ENCODE data around the gene B3GALT4. TPM values are rescaled to one million over a fixed set of nuclear protein-coding genes. Genes with fewer than 3 reads are reported as not detected.
A peak's percentile ranks its signal among the peaks of the same experiment; 100 is the strongest.

B3GALT4 gene
- total RNA-seq, 1 experiment from 2014 or later, result 4.0 TPM

DNA sequence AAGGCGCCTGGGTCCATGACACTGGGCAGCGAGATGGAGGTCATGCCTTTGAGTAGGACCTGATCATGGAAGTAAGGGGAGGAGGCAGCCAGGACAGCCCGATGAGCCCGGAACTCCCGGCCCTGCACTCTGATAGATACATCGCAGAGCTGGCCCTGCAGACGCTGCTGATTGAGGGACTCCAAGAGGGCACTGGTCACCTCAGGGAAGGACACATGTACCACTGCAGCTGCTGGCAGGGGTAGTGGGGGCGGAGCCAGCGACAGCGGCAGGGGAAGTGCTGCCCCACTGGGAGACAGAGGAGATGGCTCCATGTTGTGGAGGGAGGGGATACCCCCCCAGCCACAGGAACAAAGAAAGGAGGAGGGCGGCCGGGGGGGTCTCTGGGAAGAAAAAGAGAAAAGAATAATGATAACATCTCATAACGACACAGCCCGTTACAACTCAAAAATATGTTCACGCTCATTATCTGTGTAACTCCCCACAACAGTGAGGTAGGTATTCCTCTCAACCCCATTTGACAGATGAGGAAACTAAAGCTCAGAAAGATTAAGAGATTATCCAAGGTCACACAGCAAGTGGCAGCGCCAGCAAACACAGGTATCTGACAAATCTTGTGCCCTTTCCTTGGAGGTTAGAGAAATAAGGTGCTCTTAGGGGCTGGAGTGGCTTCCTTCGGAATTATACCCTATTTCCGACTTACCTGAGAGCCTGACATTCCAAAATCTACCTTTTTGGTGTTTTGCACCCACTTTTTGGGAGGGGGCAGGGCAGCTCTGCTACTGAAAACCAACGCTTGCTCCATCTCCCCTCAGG is 39.9 kb downstream of the B3GALT4 start:
- intact Hi-C loops (cut with micrococcal nuclease; ENCODE audit: unreplicated experiment), result loop anchor here (5.0 to 10.0 kb wide), 2 partner anchors 75 to 98 kb away; partner anchors contain the start of genes CUTA, KIFC1 and PHF1
- no peaks in the 10 kb centered on the region for H3K27me3 ChIP-seq (replicated peaks; ENCODE audit: insufficient read depth, low read depth, low read length, poor library complexity)
- BruUV-seq (replicated peaks), result no TSS peak
- no peaks in the 10 kb centered on the region for H3K9me3 ChIP-seq (ENCODE audit: low read depth, low read length, poor library complexity, severe bottlenecking)
- TF ChIP-seq EZH2 (IDR thresholded peaks at IDR 0.05; ENCODE audit: borderline replicate concordance, low read depth, low read length, poor library complexity, severe bottlenecking) (no peak), CTCF (conservative IDR thresholded peaks at IDR 0.05; ENCODE audit: low read depth, low read length) (no peak)
- ChIA-PET CTCF (interaction anchor here (0.6 to 1.6 kb wide), 3 partner anchors 17 to 155 kb away, joined by 3 to 22 read pairs (median 4); no protein-coding TSS in a partner anchor), POLR2A (ENCODE audit: low non-redundant PET) (interaction anchor here (0.7 to 1.4 kb wide), 2 partner anchors 9 to 17 kb away, joined by 4 to 7 read pairs; no protein-coding TSS in a partner anchor)
- H3K36me3 ChIP-seq (ENCODE audit: insufficient read depth, low read length, poor library complexity, severe bottlenecking), result peaks cover 35% of the 10 kb centered on the region
- no peak for DNase-seq (ENCODE audit: low spot score)
- peak overlapping the region; percentile 55 for H3K4me3 ChIP-seq (ENCODE audit: low read depth, low read length, poor library complexity, severe bottlenecking)
- peaks cover 40% of the 10 kb centered on the region for H3K4me1 ChIP-seq (ENCODE audit: insufficient read depth, low read length, poor library complexity, severe bottlenecking)
- peak overlapping the region; percentile 18 for H3K27ac ChIP-seq (ENCODE audit: low read depth, low read length, poor library complexity, severe bottlenecking)

DNA sequence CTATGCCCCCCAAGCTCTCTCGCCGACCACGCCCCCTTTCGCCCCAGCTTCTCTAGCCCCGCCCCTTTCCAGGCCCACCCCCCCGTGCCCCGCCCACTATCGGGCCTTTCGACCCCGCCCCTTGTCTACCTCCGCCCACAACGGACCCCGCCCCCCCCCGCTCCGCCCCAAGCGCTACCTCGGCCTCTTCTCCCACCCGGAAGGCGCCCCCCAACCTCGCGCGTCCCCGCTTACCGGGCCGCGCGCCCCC is 40.4 kb downstream of the B3GALT4 start:
- ChIA-PET POLR2A (ENCODE audit: low non-redundant PET) (interaction anchor here (0.7 to 1.4 kb wide), 4 partner anchors 9 to 171 kb away, joined by 4 to 7 read pairs (median 5); partner anchors contain the start of genes RPS18 and VPS52), CTCF (interaction anchor here (0.6 to 1.6 kb wide), 6 partner anchors 18 to 451 kb away, joined by 3 to 22 read pairs (median 4); no protein-coding TSS in a partner anchor)
- H3K27me3 ChIP-seq (replicated peaks; ENCODE audit: insufficient read depth, low read depth, low read length, poor library complexity), result no peaks in the 10 kb centered on the region
- H3K4me1 ChIP-seq (ENCODE audit: insufficient read depth, low read length, poor library complexity, severe bottlenecking), result peaks cover 36% of the 10 kb centered on the region
- TF ChIP-seq CTCF (conservative IDR thresholded peaks at IDR 0.05; ENCODE audit: low read depth, low read length) (no peak), EZH2 (IDR thresholded peaks at IDR 0.05; ENCODE audit: borderline replicate concordance, low read depth, low read length, poor library complexity, severe bottlenecking) (no peak)
- H3K9me3 ChIP-seq (ENCODE audit: low read depth, low read length, poor library complexity, severe bottlenecking), result no peaks in the 10 kb centered on the region
- peaks cover 35% of the 10 kb centered on the region for H3K36me3 ChIP-seq (ENCODE audit: insufficient read depth, low read length, poor library complexity, severe bottlenecking)
- no peak for DNase-seq (ENCODE audit: low spot score)
- peak overlapping the region; percentile 77 for H3K27ac ChIP-seq (ENCODE audit: low read depth, low read length, poor library complexity, severe bottlenecking)
- H3K4me3 ChIP-seq (ENCODE audit: low read depth, low read length, poor library complexity, severe bottlenecking), result peak overlapping the region; percentile 55
- BruUV-seq (replicated peaks), result no TSS peak
- intact Hi-C loops (cut with micrococcal nuclease; ENCODE audit: unreplicated experiment), result loop anchor here (5.0 to 10.0 kb wide), 2 partner anchors 75 to 97 kb away; partner anchors contain the start of genes CUTA, KIFC1 and PHF1

DNA sequence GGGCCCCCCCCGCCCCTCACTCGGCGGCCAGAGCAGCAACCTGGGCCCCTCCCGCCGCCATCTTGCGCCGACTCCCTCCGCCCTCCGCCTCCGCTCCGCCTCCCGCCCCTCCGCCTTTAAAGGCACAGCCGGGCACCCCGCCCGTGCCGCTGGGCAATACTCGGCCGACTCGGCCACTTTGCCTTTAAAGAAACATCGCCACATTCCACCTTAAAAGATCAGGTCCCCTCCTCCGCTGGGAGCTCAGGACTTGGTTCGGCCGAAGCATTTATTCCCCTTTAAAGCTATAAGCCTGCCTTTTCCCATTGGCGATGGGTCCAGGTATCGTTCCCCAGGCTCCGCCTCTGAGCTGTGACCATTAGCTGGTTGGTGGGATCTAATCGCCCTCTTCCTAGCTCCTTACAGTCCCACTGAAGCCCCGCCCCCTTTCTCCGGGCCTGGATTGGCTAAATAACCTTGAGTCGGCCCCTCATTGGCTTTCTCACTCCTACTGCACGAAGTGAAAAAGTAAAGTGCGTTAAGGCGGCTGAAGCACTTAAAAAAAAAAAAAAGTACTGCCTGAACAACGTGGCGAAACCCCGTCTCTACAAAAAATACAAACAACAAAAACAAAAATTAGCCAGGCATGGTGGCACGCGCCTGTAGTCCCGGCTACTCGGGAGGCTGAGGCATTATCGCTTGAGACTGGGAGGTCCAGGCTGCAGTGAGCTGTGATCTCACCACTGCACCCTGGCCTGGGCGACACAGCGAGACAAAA is 40.9 kb downstream of the B3GALT4 start, which contains the start of gene ZBTB22:
Gene ZBTB22, minus strand, starts transcription at position 76 of the 757 bp plus-strand sequence. CDS start 828 bp downstream, outside the sequence.
- ChIA-PET POLR2A (ENCODE audit: low non-redundant PET) (interaction anchor here (0.7 to 1.4 kb wide), 6 partner anchors 8 to 185 kb away, joined by 4 to 8 read pairs (median 6); partner anchors contain the start of genes RPS18 and VPS52), CTCF (interaction anchor here (0.6 to 1.6 kb wide), 6 partner anchors 18 to 450 kb away, joined by 3 to 22 read pairs (median 4); no protein-coding TSS in a partner anchor)
- Histone ChIP-seq H3K9me3 (ENCODE audit: low read depth, low read length, poor library complexity, severe bottlenecking) (no peaks in the 10 kb centered on the region), H3K4me1 (ENCODE audit: insufficient read depth, low read length, poor library complexity, severe bottlenecking) (peaks cover 34% of the 10 kb centered on the region), H3K27me3 (replicated peaks; ENCODE audit: insufficient read depth, low read depth, low read length, poor library complexity) (no peaks in the 10 kb centered on the region), H3K27ac (ENCODE audit: low read depth, low read length, poor library complexity, severe bottlenecking) (peak within 1 kb of the TSS; percentile 77), H3K4me3 (ENCODE audit: low read depth, low read length, poor library complexity, severe bottlenecking) (peak within 1 kb of the TSS; percentile 55), H3K36me3 (ENCODE audit: insufficient read depth, low read length, poor library complexity, severe bottlenecking) (peaks cover 35% of the 10 kb centered on the region)
- intact Hi-C loops (cut with micrococcal nuclease; ENCODE audit: unreplicated experiment), result loop anchor here (5.0 to 10.0 kb wide), 2 partner anchors 74 to 97 kb away; partner anchors contain the start of genes CUTA, KIFC1 and PHF1
- TF ChIP-seq EZH2 (IDR thresholded peaks at IDR 0.05; ENCODE audit: borderline replicate concordance, low read depth, low read length, poor library complexity, severe bottlenecking) (no peak), CTCF (conservative IDR thresholded peaks at IDR 0.05; ENCODE audit: low read depth, low read length) (no peak)
- DNase-seq (ENCODE audit: low spot score), result peak; percentile 100
- BruUV-seq (replicated peaks), result no TSS peak
